ENCODE results near the gene FOXL1. TPM values are rescaled to one million over a fixed set of nuclear protein-coding genes. Genes with fewer than 3 reads are reported as not detected.

The FOXL1 gene
- under 1 TPM; 0.08 to 0.11 TPM for polyA plus RNA-seq

DNA sequence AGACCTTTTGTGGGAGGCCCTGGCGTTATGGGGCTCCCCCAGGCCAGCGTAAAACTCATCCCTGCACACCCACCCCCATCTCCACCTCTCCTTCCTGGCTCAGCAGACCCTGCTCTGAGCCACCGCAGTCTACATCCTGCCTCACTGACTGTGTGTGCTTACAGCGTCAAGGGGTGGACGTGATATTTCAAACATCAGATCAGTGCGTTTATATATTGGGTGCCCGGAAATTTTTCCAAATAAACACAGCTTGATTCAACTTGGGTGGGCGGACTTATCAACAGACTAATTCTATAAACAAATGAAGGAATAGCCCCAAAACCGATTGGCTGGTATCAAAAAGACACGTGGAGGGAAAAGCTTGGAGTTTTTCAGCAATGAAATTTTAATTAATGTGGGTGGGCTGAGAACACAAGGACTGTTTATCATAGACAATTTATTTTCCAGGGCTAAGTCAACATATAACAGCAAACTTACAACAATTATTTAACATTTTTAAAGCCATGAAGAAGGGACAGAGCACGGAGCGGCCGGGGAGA is at the start of gene FOXL1:
TSS of gene FOXL1 (plus strand) at position 489 of the 539 bp plus-strand sequence. CDS start 175 bp downstream, outside the sequence.
- H3K36me3 ChIP-seq (ENCODE audit: control insufficient read depth in 2 of 2, insufficient read depth in 2 of 2, low read length in 1 of 2): no peaks in the 10 kb centered on the region
- peaks cover 0 to 5% of the 10 kb centered on the region in 2 donors for H3K4me1 ChIP-seq (ENCODE audit: control insufficient read depth in 2 of 2, insufficient read depth in 2 of 2, low read length in 1 of 2)
- 48 to 68% methylated on average over 13 of the region's 13 CpGs for WGBS, 2 donors
- H3K27me3 ChIP-seq (ENCODE audit: control insufficient read depth in 1 of 2, insufficient read depth in 2 of 2, low read length in 2 of 2): peaks cover 2 to 13% of the 10 kb centered on the region in 2 donors
- no peak within 1 kb of the TSS for H3K4me3 ChIP-seq (ENCODE audit: low read depth in 1 of 2, low read length in 2 of 2)
- no peak within 1 kb of the TSS for H3K27ac ChIP-seq (ENCODE audit: low read depth in 2 of 2, low read length in 1 of 2)
- no peaks in the 10 kb centered on the region for H3K9me3 ChIP-seq (ENCODE audit: control insufficient read depth in 2 of 2, insufficient read depth in 1 of 2, low read depth in 1 of 2, low read length in 1 of 2)

DNA sequence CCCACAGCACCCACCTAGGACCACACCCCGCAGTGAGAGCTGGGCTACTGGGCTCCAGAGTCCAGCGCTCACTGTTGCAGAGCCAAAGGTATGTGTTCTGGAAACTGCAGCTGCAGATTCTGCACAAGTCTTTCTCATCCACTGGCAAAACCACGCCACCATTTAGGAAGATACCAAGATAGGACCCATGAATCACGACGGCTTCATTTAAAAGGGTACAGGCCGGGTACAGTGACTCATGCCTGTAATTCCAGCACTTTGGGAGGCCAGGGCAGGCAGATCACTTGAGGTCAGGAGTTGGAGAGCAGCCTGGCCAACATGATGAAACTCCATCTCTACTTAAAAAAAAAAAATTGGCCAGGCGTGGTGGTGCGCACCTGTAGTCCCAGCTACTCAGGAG is 49.2 kb upstream of the FOXL1 start:
- Histone ChIP-seq H3K4me3 (ENCODE audit: low read depth in 1 of 2, low read length in 2 of 2) (no peak overlapping the region), H3K4me1 (ENCODE audit: control insufficient read depth in 2 of 2, insufficient read depth in 2 of 2, low read length in 1 of 2) (no peaks in the 10 kb centered on the region), H3K36me3 (ENCODE audit: control insufficient read depth in 2 of 2, insufficient read depth in 2 of 2, low read length in 1 of 2) (peaks cover 0 to 8% of the 10 kb centered on the region in 2 donors), H3K9me3 (ENCODE audit: control insufficient read depth in 2 of 2, insufficient read depth in 1 of 2, low read depth in 1 of 2, low read length in 1 of 2) (no peaks in the 10 kb centered on the region), H3K27ac (ENCODE audit: low read depth in 2 of 2, low read length in 1 of 2) (no peak overlapping the region), H3K27me3 (ENCODE audit: control insufficient read depth in 1 of 2, insufficient read depth in 2 of 2, low read length in 2 of 2) (no peaks in the 10 kb centered on the region)
- 88 to 92% methylated on average over 8 of the region's 8 CpGs for WGBS, 2 donors

DNA sequence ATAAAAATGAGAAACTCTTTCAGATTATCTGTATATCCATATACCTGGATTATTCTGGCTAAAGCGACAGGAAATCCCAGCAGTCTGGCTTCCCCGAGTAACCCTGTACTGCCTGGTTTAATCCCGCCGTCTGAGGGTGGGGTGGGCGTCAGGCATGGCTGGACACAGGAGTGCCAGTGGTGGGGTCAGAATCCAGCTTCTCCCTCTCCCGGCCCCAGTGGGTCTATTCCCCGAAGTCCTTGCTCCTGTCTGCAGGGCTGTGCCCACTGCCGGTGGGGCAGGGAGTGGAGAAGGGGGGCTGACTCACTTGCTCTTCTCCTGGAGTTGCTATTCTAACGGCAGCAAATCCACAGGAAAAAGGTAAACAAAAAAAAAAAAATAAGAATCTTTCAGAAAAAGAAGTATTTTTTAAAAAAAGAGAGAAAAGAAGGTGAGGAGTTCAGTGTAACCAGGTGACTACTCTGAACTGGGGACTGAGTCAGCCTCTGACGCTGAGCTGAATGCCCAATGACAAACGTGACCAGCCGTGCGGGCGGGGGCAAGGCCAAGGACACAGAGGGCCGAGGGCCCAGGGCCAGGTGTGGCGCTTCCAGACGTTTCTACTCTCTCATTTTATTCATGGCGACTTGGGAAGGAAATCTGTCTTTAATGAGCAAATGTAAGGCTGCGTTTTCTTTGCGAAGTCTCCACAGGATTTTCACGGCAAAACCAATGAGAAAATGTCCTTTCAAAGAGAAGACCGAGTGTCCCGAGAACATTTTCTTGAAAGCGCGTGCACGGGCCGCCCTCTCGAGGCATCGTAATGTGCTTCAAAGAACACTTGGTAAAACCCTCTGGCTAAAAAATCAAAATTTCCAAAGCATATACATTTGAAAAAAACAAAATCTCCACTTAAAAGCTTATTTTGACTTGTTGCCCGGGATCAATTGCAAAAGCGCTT is 47.8 kb upstream of the FOXL1 start:
- Histone ChIP-seq H3K27me3 (ENCODE audit: control insufficient read depth in 1 of 2, insufficient read depth in 2 of 2, low read length in 2 of 2) (no peaks in the 10 kb centered on the region), H3K4me1 (ENCODE audit: control insufficient read depth in 2 of 2, insufficient read depth in 2 of 2, low read length in 1 of 2) (no peaks in the 10 kb centered on the region), H3K27ac (ENCODE audit: low read depth in 2 of 2, low read length in 1 of 2) (peak overlapping the region in 1 of 2 donors; percentile 74), H3K4me3 (ENCODE audit: low read depth in 1 of 2, low read length in 2 of 2) (no peak overlapping the region), H3K36me3 (ENCODE audit: control insufficient read depth in 2 of 2, insufficient read depth in 2 of 2, low read length in 1 of 2) (peaks cover 0 to 10% of the 10 kb centered on the region in 2 donors), H3K9me3 (ENCODE audit: control insufficient read depth in 2 of 2, insufficient read depth in 1 of 2, low read depth in 1 of 2, low read length in 1 of 2) (no peaks in the 10 kb centered on the region)
- 75 to 80% methylated on average over 31 of the region's 31 CpGs for WGBS, 2 donors

DNA sequence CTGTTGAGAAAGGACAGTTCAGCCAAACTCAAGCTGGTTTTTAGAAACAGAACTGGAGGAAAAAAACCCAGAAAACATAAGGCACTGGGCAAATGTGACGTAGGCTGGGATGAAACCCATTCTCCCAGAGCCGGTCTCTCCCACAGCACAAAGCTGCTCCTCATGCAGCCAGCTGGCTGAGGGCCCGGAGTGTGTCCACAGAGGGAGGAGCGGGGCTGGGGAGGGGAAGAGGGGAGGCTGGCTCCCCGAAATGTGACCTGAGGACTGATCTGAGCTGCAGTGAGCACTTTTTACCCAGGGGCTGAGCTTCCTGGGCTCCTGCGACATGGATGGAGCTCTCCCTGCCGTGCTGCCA is 47.2 kb upstream of the FOXL1 start:
- WGBS, 2 donors: 62 to 67% methylated on average over 7 of the region's 7 CpGs
- Histone ChIP-seq H3K4me3 (ENCODE audit: low read depth in 1 of 2, low read length in 2 of 2) (no peak overlapping the region), H3K27ac (ENCODE audit: low read depth in 2 of 2, low read length in 1 of 2) (peak overlapping the region; percentile 17 to 74), H3K4me1 (ENCODE audit: control insufficient read depth in 2 of 2, insufficient read depth in 2 of 2, low read length in 1 of 2) (no peaks in the 10 kb centered on the region), H3K9me3 (ENCODE audit: control insufficient read depth in 2 of 2, insufficient read depth in 1 of 2, low read depth in 1 of 2, low read length in 1 of 2) (no peaks in the 10 kb centered on the region), H3K36me3 (ENCODE audit: control insufficient read depth in 2 of 2, insufficient read depth in 2 of 2, low read length in 1 of 2) (peaks cover 0 to 13% of the 10 kb centered on the region in 2 donors), H3K27me3 (ENCODE audit: control insufficient read depth in 1 of 2, insufficient read depth in 2 of 2, low read length in 2 of 2) (no peaks in the 10 kb centered on the region)

DNA sequence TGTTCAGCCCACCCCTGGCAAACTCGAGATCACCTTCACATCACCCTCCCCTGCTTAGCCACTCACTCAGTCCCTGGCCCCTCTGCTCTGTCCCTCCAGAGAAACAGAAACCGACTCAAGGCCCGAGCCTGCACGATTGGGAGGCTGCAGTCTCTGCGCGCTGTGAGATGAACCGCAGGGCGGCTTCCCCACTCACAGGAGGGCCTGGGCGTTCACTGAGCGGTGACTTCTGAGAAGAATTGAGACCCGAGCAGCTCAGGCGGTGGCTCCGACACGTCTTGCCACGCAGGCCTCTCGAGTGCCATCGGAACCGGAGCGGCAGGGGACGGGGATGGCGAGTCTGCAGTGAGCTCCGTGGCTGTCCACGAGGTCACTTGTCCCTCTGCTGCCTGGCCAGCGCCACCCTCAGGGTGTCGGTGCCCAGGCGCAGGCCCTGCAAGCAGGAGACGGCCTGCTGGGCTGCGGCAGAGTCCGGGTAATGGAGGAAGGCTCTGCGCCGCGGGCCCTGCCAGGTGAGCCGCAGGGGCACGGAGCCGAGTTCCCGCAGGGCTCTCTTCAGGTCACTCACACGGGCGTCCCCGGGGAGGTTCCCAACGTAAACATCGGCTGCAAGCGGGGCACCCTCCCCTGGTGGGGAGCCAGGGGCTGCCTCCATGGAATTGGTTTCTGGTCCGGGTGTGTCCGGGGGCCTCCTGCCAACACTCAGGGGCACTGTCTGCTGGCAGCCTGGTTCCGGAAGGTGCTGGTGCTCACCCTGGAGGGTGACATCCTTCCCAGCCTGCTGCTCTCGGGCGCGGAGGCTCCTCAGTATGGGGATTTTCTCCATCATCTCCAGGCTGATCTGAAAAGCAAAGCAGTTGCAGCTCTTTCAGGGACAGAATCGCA is 46.5 kb upstream of the FOXL1 start:
- H3K4me3 ChIP-seq (ENCODE audit: low read depth in 1 of 2, low read length in 2 of 2): no peak overlapping the region
- H3K36me3 ChIP-seq (ENCODE audit: control insufficient read depth in 2 of 2, insufficient read depth in 2 of 2, low read length in 1 of 2): peaks cover 0 to 16% of the 10 kb centered on the region in 2 donors
- WGBS, 2 donors: 90% methylated on average over 48 to 49 of the region's 49 CpGs
- no peaks in the 10 kb centered on the region for H3K27me3 ChIP-seq (ENCODE audit: control insufficient read depth in 1 of 2, insufficient read depth in 2 of 2, low read length in 2 of 2)
- H3K27ac ChIP-seq (ENCODE audit: low read depth in 2 of 2, low read length in 1 of 2): peak overlapping the region; percentile 17 to 74
- H3K9me3 ChIP-seq (ENCODE audit: control insufficient read depth in 2 of 2, insufficient read depth in 1 of 2, low read depth in 1 of 2, low read length in 1 of 2): no peaks in the 10 kb centered on the region
- H3K4me1 ChIP-seq (ENCODE audit: control insufficient read depth in 2 of 2, insufficient read depth in 2 of 2, low read length in 1 of 2): no peaks in the 10 kb centered on the region

DNA sequence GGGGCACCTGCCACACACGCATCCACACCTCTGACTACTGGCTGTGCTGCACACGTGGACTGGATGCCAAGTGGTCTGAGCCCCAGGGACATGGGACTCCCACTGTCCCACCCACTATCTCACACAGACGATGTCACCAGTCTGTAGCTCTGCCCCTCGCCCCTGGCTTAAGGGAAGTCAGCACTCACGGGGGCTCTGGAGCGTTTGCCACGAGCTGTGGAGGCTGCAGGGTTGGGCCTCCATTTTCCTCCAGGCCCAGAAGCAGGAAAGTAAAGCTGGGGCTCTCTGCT is 45.9 kb upstream of the FOXL1 start:
- H3K27ac ChIP-seq (ENCODE audit: low read depth in 2 of 2, low read length in 1 of 2): no peak overlapping the region
- no peaks in the 10 kb centered on the region for H3K4me1 ChIP-seq (ENCODE audit: control insufficient read depth in 2 of 2, insufficient read depth in 2 of 2, low read length in 1 of 2)
- H3K4me3 ChIP-seq (ENCODE audit: low read depth in 1 of 2, low read length in 2 of 2): no peak overlapping the region
- no peaks in the 10 kb centered on the region for H3K27me3 ChIP-seq (ENCODE audit: control insufficient read depth in 1 of 2, insufficient read depth in 2 of 2, low read length in 2 of 2)
- 90 to 92% methylated on average over 7 of the region's 7 CpGs for WGBS, 2 donors
- peaks cover 0 to 16% of the 10 kb centered on the region in 2 donors for H3K36me3 ChIP-seq (ENCODE audit: control insufficient read depth in 2 of 2, insufficient read depth in 2 of 2, low read length in 1 of 2)
- no peaks in the 10 kb centered on the region for H3K9me3 ChIP-seq (ENCODE audit: control insufficient read depth in 2 of 2, insufficient read depth in 1 of 2, low read depth in 1 of 2, low read length in 1 of 2)

DNA sequence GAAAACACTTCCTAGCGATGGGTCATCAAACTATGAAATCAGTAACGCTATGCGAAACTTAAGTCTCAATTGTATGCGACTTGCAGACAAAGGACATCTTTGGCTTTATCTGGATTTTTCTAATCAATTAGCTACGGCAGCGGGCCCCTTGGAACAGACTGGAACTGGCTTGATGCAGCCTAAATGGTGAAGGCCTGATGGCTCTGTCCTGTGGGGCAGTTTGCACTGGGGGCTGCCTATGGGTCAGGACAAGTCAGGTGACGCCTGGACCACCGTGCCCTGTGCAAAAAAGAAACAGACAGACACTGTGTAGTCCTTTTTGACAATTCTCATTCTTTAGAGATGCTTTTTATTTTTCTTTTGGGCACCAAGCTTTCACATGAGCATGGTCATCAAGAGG is 45.3 kb upstream of the FOXL1 start:
- H3K4me3 ChIP-seq (ENCODE audit: low read depth in 1 of 2, low read length in 2 of 2): no peak overlapping the region
- peaks cover under 1 to 20% of the 10 kb centered on the region in 2 donors for H3K36me3 ChIP-seq (ENCODE audit: control insufficient read depth in 2 of 2, insufficient read depth in 2 of 2, low read length in 1 of 2)
- H3K4me1 ChIP-seq (ENCODE audit: control insufficient read depth in 2 of 2, insufficient read depth in 2 of 2, low read length in 1 of 2): no peaks in the 10 kb centered on the region
- 95 to 96% methylated on average over 8 of the region's 8 CpGs for WGBS, 2 donors
- no peaks in the 10 kb centered on the region for H3K27me3 ChIP-seq (ENCODE audit: control insufficient read depth in 1 of 2, insufficient read depth in 2 of 2, low read length in 2 of 2)
- H3K9me3 ChIP-seq (ENCODE audit: control insufficient read depth in 2 of 2, insufficient read depth in 1 of 2, low read depth in 1 of 2, low read length in 1 of 2): no peaks in the 10 kb centered on the region
- no peak overlapping the region for H3K27ac ChIP-seq (ENCODE audit: low read depth in 2 of 2, low read length in 1 of 2)

DNA sequence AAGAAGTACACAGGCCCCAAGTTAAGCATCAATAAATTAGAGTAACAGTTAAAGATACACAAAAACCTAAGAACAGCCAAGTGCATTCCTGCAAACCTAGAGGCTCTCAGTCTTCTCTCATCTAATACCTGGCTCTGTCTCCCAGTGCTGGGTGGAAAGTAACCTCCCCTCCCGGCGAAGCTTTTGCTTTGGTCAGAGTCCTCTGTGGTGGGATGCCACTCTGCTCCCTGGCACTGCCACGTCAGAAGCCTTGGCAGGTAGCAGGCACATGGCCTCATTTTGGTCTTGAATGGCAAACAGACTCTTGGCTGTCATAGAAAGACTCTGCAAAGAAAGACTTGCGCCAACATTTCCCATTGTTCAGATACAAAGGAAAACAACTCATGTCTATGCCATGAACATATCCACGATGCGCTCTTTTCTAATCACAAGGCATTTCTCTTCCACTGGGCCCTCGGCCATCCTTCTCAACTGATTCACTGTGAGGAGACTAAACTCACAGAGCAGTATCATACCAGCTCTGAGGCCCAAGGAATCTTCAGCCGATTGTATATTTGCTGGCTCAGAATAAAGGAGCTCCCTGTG is 44.5 kb upstream of the FOXL1 start:
- Histone ChIP-seq H3K4me3 (ENCODE audit: low read depth in 1 of 2, low read length in 2 of 2) (no peak overlapping the region), H3K27me3 (ENCODE audit: control insufficient read depth in 1 of 2, insufficient read depth in 2 of 2, low read length in 2 of 2) (no peaks in the 10 kb centered on the region), H3K36me3 (ENCODE audit: control insufficient read depth in 2 of 2, insufficient read depth in 2 of 2, low read length in 1 of 2) (peaks cover 9 to 28% of the 10 kb centered on the region in 2 donors), H3K4me1 (ENCODE audit: control insufficient read depth in 2 of 2, insufficient read depth in 2 of 2, low read length in 1 of 2) (no peaks in the 10 kb centered on the region), H3K27ac (ENCODE audit: low read depth in 2 of 2, low read length in 1 of 2) (no peak overlapping the region), H3K9me3 (ENCODE audit: control insufficient read depth in 2 of 2, insufficient read depth in 1 of 2, low read depth in 1 of 2, low read length in 1 of 2) (no peaks in the 10 kb centered on the region)
- WGBS, 2 donors: 78 to 89% methylated on average over 8 of the region's 8 CpGs

Measured in esophagus (tissue), 2 donors.